Nephron progenitor cell (in vitro differentiated cells): Measurements from ENCODE around the gene SLC39A1.

Source experiments
- DNase-seq: peaks from one replicate; pipeline ENCODE4 v3.0.0; 2021
- H3K27ac Mint-ChIP-seq: 2 replicates; pipeline ENCODE4 v1.8.0; 2021; ENCODE audit warnings: mild to moderate bottlenecking, moderate library complexity, mixed read lengths
- H3K27me3 Mint-ChIP-seq: 2 replicates; pipeline ENCODE4 v1.8.0; 2021; ENCODE audit warnings: mild to moderate bottlenecking, low read depth, mixed read lengths; ENCODE audit not compliant: poor library complexity
- H3K36me3 Mint-ChIP-seq: 2 replicates; pipeline ENCODE4 v1.8.0; 2021; ENCODE audit warnings: low read depth, mixed read lengths
- H3K4me1 Mint-ChIP-seq: 2 replicates; pipeline ENCODE4 v1.8.0; 2021; ENCODE audit warnings: mixed read lengths
- H3K4me3 Mint-ChIP-seq: 2 replicates; pipeline ENCODE4 v1.8.0; 2021; ENCODE audit warnings: mild to moderate bottlenecking, moderate library complexity, mixed read lengths
- H3K9me3 Mint-ChIP-seq: 2 replicates; pipeline ENCODE4 v1.8.0; 2021; ENCODE audit warnings: mild to moderate bottlenecking, moderate library complexity, mixed read lengths
- CTCF ChIP-seq: fragments of 200-600 bp; sonication (generic); IDR thresholded peaks from 2 replicates; pipeline ENCODE4 v1.5.0; 2021; ENCODE audit warnings: antibody characterized with exemption

Gene SLC39A1

GRCh38 chr1:153939476-153939875, 23.9 kb downstream of the SLC39A1 start:
- Mint-ChIP-seq H3K4me3 (no peak overlapping the region), H3K36me3 (peaks cover 52% of the 10 kb centered on the region), H3K27ac (no peak overlapping the region), H3K9me3 (no peaks in the 10 kb centered on the region), H3K4me1 (peaks cover 3% of the 10 kb centered on the region), H3K27me3 (peaks cover 2% of the 10 kb centered on the region)
- DNase-seq: no peak
- TF ChIP-seq CTCF: no peak

- Mint-ChIP-seq H3K4me3 (no peak overlapping the region), H3K36me3 (peaks cover 55% of the 10 kb centered on the region), H3K4me1 (no peaks in the 10 kb centered on the region), H3K27me3 (peaks cover 2% of the 10 kb centered on the region), H3K27ac (no peak overlapping the region), H3K9me3 (no peaks in the 10 kb centered on the region)
- no peak for DNase-seq
- no peak for TF ChIP-seq CTCF
Observed at GRCh38 chr1:153938996-153939395, 24.3 kb downstream of the SLC39A1 start.

GRCh38 chr1:153937331-153937730, 26.0 kb downstream of the SLC39A1 start:
- no peak overlapping the region for H3K27ac Mint-ChIP-seq
- no peaks in the 10 kb centered on the region for H3K9me3 Mint-ChIP-seq
- no peak for TF ChIP-seq CTCF
- H3K4me3 Mint-ChIP-seq: no peak overlapping the region
- H3K4me1 Mint-ChIP-seq: no peaks in the 10 kb centered on the region
- H3K36me3 Mint-ChIP-seq: peaks cover 60% of the 10 kb centered on the region
- no peak for DNase-seq
- peaks cover 2% of the 10 kb centered on the region for H3K27me3 Mint-ChIP-seq

- no peak overlapping the region for H3K27ac Mint-ChIP-seq
Observed at GRCh38 chr1:153936011-153936802, 27.1 kb downstream of the SLC39A1 start.

GRCh38 chr1:153934746-153935145, 28.6 kb downstream of the SLC39A1 start:
- TF ChIP-seq CTCF: no peak
- DNase-seq: no peak
- H3K4me1 Mint-ChIP-seq: no peaks in the 10 kb centered on the region
- peaks cover 58% of the 10 kb centered on the region for H3K36me3 Mint-ChIP-seq
- no peaks in the 10 kb centered on the region for H3K9me3 Mint-ChIP-seq
- peaks cover 2% of the 10 kb centered on the region for H3K27me3 Mint-ChIP-seq
- H3K27ac Mint-ChIP-seq: no peak overlapping the region
- no peak overlapping the region for H3K4me3 Mint-ChIP-seq

More at GRCh38 chr1:153936011-153936802, 27.1 kb downstream of the SLC39A1 start:
- peaks cover 2% of the 10 kb centered on the region for H3K27me3 Mint-ChIP-seq
- no peak for DNase-seq
- H3K36me3 Mint-ChIP-seq: peaks cover 61% of the 10 kb centered on the region
- H3K4me3 Mint-ChIP-seq: no peak overlapping the region
- H3K9me3 Mint-ChIP-seq: no peaks in the 10 kb centered on the region
- H3K4me1 Mint-ChIP-seq: no peaks in the 10 kb centered on the region
- TF ChIP-seq CTCF: no peak

- peaks cover 2% of the 10 kb centered on the region for H3K27me3 Mint-ChIP-seq
- no peaks in the 10 kb centered on the region for H3K9me3 Mint-ChIP-seq
- peaks cover 51% of the 10 kb centered on the region for H3K36me3 Mint-ChIP-seq
- H3K4me1 Mint-ChIP-seq: no peaks in the 10 kb centered on the region
- DNase-seq: no peak
- no peak overlapping the region for H3K27ac Mint-ChIP-seq
- TF ChIP-seq CTCF: no peak
- no peak overlapping the region for H3K4me3 Mint-ChIP-seq
Observed at GRCh38 chr1:153933955-153934354, 29.4 kb downstream of the SLC39A1 start.
